ENCODE measurements around the gene GNB5.
"Not testable (repeated sequence)": the region's sequence is repeated elsewhere in the genome, so short reads cannot be mapped to it uniquely, and the experiment has no call there.

GNB5 gene

DNA sequence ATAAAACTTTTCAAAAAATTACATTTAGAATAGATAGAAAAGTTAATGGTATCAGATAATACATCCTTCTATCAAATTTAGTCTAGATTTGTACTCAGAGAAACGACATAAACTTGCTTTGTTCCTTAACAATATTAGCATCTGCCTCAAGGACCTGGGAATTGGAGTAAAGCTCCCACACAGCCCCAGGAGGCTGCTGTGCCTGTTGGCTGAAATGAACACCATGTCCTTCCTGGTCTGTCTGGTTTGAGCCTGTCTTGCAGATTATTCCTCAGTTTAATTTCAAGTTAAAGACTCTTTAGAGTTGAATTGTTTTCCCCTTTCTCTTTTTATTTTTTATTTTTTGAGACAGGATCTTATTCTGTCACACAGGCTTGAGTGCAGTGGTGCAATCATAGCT, 19.4 kb downstream of the GNB5 start:
- no peak for DNase-seq (ENCODE audit: extremely low read depth, low read depth)
- no peak overlapping the region for H3K4me3 ChIP-seq (replicated peaks; ENCODE audit: low read depth, low read length)

DNA sequence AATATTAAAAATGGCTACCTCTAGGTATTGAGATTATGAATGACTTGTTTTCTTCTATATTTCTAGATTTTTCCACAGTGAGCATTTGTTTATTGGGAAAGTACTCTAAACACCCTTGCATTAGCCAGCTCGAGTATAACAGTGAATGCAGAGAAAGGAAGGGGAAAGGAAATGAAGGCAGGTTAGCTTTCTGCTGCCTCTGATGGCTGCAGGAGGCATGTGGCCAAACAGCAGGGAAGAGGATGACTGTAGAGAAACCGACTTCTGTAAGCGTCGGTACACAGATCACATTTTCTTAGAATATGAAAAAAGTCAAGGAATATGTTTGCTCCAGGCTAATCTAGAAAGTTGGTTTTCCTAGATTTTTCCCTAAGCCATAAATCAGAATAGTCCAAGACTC, 19.8 kb downstream of the GNB5 start:
- DNase-seq (ENCODE audit: extremely low read depth, low read depth), result no peak
- no peak overlapping the region for H3K4me3 ChIP-seq (replicated peaks; ENCODE audit: low read depth, low read length)
- TF ChIP-seq, protein P1, sequence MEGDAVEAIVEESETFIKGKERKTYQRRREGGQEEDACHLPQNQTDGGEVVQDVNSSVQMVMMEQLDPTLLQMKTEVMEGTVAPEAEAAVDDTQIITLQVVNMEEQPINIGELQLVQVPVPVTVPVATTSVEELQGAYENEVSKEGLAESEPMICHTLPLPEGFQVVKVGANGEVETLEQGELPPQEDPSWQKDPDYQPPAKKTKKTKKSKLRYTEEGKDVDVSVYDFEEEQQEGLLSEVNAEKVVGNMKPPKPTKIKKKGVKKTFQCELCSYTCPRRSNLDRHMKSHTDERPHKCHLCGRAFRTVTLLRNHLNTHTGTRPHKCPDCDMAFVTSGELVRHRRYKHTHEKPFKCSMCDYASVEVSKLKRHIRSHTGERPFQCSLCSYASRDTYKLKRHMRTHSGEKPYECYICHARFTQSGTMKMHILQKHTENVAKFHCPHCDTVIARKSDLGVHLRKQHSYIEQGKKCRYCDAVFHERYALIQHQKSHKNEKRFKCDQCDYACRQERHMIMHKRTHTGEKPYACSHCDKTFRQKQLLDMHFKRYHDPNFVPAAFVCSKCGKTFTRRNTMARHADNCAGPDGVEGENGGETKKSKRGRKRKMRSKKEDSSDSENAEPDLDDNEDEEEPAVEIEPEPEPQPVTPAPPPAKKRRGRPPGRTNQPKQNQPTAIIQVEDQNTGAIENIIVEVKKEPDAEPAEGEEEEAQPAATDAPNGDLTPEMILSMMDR (IDR thresholded peaks at IDR 0.05; ENCODE audit: low read depth, low read length, missing control alignments), result no peak

More for the DNA sequence above, 19.4 kb downstream of the GNB5 start:
- TF ChIP-seq, protein P1 (IDR thresholded peaks at IDR 0.05; ENCODE audit: low read depth, low read length, missing control alignments), result no peak

DNA sequence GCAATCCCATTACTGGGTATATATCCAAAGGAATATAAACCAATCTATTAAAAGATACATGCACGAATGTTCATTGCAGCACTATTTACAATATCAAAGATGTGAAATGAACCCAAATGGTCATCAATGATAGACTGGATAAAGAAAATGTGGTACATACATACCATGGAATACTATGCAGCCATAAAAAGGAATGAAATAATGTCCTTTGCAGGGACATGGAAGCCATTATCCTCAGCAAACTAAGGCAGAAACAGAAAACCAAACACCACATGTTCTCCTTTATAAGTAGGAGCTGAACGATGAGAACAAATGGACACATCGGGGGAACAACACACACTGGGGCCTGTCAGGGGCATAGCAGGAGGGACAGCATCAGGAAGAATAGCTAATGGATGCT, 21.0 kb downstream of the GNB5 start:
- not testable (repeated sequence) for H3K4me3 ChIP-seq (replicated peaks; ENCODE audit: low read depth, low read length); DNase-seq (ENCODE audit: extremely low read depth, low read depth)

DNA sequence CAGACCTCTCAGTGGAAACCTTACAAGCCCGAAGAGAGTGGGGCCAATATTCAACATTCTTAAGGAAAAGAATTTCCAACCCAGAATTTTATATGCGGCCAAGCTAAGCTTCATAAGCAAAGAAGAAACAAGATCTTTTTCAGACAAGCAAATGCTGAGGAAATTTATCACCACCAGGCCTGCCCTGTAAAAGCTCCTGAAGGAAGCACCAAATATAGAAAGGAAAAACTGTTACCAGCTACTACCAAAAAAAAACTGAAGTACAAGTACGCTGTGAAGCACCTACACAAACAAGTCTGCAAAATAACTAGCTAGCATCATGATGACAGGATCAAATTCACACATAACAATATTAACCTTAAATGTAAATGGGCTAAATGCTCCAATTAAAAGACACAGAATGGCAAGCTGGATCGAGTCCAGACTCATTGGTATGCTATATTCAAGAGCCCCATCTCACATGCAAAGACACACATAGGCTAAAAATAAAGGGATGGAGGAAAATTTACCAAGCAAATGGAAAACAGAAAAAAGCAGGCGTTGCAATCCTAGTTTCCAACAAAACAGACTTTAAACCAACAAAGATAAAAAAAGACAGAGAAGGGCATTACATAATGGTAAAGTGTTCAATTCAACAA, 25.6 kb downstream of the GNB5 start:
- H3K4me3 ChIP-seq (replicated peaks; ENCODE audit: low read depth, low read length); DNase-seq (ENCODE audit: extremely low read depth, low read depth): not testable (repeated sequence)

DNA sequence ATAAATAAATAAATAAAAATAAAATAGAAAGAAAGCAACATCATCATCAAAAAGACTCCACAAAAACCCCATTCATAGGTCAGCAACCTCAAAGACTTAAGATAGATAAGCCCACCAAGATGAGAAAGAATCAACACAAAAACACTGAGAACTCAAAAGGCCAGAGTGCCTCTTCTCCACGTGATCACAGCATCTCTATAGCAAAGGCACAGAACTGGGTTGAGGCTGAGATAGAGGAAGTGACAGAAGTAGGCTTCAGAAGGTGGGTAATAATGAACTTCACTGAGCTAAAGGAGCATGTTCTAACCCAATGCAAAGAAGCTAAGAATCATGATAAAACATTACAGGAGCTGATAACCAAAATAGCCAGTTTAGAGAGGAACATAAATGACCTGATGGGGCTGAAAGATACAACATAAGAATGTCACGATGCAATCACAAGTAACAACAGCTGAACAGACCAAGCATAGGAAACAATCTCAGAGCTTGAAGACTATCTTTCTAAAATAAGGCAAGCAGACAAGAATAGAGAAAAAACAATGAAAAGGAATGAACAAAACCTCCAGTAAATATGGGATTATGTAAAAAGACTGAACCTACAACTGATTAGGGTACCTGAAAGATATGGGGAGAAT, 26.4 kb downstream of the GNB5 start:
- no peak for DNase-seq (ENCODE audit: extremely low read depth, low read depth)
- H3K4me3 ChIP-seq (replicated peaks; ENCODE audit: low read depth, low read length), result no peak overlapping the region
- TF ChIP-seq, protein P1 (IDR thresholded peaks at IDR 0.05; ENCODE audit: low read depth, low read length, missing control alignments), result no peak

DNA sequence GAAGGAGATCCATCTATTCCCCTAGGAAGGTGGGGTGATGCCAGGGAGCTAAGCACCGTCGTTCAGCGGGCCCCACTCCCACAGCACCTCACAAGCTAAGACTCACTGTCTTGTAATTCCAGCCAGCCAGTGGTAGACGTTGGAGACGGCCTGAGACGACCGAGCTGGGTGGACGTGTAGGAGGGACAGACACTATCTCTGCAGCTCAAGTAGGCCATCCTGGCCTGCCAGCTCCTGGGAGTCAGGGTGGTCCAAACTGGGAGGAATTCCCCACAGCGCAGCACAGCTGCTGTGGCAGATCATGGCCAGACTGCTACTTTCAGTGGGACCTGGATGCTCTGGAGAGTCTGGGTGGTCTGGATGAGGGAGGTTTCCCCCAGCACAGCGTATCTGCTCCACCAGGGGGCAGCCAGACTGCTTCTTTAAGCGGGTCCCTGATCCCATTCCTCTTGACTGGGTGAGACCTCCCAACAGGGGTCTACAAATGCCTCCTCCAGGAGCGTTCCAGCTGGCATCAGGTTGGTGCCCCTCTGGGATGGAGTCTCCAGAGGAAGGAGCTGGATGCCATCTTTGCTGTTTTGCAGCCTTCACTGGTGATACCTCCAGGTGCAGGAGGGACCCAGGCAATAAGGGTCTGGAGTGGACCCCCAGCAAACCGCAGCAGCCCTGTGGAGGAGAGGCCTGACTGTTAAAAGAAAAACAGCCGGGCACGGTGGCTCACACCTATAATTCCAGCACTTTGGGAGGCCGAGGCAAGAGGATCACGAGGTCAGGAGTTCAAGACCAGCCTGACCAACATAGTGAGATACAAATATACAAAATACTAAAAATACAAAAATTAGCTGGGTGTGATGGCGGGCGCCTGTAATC, 27.6 kb downstream of the GNB5 start:
- DNase-seq (ENCODE audit: extremely low read depth, low read depth), result no peak
- no peak overlapping the region for H3K4me3 ChIP-seq (replicated peaks; ENCODE audit: low read depth, low read length)
- TF ChIP-seq, protein P1 (IDR thresholded peaks at IDR 0.05; ENCODE audit: low read depth, low read length, missing control alignments), result peak; percentile 36

DNA sequence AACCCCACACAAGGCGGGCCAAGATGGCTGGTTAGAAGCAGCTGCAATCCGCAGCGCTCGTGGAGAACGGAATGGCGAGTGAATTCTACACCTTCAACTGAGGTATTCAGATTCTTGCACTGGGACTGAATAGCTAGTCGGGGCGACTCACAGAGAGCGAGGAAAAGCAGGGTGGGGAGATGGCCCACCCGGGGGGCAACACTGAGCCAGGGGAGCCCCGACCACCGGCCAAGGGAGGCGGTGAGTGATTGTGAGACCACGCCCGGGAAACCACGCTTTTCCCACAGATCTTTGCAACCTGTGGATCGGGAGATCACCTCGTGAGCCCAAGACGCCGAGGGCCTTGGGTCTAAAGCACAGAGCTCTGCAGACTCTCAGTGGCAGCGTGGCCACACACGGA, 28.3 kb downstream of the GNB5 start:
- no peak overlapping the region for H3K4me3 ChIP-seq (replicated peaks; ENCODE audit: low read depth, low read length)
- TF ChIP-seq, protein P1 (IDR thresholded peaks at IDR 0.05; ENCODE audit: low read depth, low read length, missing control alignments), result no peak
- no peak for DNase-seq (ENCODE audit: extremely low read depth, low read depth)
